GM10847 (cell line): Measurements from ENCODE around the gene ARHGAP5.

Experiments used
- POLR2A ChIP-seq: IDR thresholded peaks from 2 replicates; pipeline ENCODE4 v1.6.1; 2011; ENCODE audit not compliant: insufficient read length; ENCODE audit errors: extremely low read depth

ARHGAP5 gene

DNA sequence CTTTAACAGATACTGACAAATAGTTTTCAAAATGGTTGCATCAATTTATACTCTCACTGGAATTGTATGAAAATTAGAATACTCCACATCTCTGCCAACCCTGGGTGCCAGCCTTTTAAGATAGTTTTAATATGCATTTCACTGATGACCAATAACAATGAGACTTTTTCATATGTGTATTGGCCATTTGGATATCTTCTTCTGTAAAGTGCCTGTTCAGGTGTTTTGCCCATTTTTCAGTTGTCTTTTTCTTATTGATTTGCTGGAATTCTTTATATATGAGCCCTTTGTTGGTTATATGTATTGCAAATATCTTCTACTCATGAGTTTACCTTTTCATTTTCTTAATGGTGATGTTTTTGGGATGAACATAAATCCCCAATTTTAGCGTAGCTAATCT lies 108.0 kb downstream of the ARHGAP5 start:
- no peak for TF ChIP-seq POLR2A

DNA sequence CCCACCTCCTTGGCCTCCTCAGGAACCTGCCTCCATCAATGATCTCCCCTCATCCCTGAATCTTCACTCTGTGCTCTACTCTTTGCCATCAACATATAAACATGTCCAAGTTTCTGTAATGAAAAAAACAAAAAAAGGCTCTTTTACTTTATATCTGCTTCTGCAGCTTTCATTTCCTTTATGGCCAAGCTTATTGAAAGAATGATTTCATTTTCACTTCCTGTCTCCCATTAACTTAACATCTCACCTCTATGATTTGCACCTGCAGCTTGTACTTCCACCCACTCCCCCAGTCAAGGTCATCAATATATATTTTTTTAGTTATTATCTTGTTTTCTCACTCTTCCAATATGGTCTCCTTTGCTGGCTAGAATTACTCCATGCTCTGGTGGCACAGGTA lies 109.1 kb downstream of the ARHGAP5 start:
- no peak for TF ChIP-seq POLR2A

DNA sequence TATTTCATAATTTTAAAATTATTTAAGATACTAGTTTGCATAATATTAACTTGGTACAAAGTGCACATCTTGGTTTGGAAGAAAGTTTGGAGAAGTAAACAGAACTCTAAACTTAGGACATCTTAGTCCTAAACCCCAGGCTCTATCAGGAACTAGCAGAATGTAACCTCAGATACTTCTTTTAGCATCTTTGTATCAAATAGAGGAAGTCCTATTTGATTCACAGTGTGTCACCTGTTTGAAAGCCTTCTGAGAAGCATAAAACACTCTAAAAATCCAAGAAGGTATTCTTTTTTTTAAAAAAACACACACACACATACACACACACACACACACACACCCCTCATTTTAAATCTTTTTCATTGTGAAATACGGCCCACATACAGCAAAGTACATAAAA lies 112.7 kb downstream of the ARHGAP5 start:
- no peak for TF ChIP-seq POLR2A

DNA sequence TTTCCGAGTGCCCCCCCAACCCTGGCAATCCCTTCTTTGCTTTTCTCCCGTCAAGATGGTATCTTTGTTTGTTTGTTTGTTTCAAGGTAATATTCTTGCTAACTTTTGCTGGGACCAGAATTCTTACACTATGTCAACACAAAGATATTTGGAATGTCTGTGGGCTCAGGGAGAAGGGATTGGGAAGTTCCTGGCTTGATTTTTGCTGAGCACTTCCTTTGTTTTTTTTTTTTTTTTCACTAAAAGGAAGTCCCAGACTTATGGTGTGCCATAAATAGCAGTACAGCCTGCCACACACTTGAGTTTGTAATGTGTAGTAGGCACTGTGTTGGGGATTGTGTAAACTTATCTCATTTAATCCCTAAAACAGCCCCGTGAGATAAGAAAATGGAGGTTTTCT lies 113.6 kb downstream of the ARHGAP5 start:
- no peak for TF ChIP-seq POLR2A

DNA sequence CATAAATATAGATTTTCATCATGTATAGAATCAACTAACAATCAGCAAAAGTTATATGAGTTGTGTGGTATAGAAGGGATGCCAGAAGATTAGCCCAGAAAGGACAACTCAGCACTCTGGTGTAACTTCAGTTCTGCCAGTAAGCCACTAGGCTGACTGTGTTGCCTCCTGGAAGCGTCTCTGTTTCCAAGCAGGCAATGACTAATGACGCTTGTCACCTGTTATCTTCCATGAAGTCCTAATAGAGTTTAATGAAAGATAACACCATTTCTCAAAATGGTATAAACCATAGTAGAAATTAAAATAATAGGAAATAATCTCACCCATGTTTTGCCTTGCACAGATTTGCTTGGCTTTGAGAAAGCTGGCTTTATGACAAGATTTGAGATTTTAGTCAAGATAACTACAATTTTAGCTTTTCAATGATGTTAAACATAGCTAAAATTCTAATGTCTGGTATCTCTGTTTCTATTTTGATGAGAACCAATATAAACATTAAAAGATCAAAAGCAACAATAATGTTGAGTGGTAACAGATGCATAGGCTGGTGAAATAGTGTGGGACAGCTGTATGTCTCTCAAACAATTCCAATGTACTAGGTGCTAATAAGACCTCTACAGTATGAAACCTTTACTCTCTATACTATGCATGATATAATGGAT lies 115.7 kb downstream of the ARHGAP5 start:
- no peak for TF ChIP-seq POLR2A

DNA sequence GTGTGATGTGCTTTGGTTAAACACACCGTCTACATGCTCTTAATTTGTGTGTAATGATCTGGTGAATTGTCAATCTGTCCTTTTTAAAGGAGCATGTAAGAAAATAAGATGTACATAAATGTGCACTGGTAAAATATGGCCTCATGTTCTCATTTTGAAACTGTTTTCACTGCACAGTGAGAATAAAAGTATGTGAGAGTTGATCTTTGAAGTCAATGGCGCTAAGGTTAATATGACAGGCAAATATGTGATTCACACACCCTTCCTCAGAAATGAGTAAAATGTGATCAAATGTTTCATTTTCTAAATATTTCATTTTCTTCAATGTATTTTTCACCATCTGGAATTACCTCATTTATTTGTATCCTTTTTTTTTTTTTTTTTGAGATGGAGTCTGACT lies 116.4 kb downstream of the ARHGAP5 start:
- TF ChIP-seq POLR2A: no peak

DNA sequence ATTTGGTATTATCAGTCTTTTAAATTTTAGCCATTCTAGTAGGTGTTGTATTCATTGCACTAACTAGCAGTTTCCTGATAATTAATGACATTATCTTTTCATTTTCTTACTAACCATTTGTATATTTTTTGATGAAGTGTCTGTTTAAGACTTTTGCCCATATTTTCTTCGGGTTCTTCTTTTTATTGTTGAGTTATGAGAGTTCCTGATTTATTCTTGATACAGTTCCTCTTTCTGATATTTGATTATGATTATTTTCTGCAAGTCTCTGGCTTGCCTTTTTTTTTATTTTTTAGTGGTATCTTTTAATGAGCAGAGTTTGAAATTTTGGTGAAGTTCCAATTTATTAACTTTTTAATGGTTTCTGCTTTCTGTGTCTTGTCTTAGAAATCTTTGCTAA lies 118.5 kb downstream of the ARHGAP5 start:
- TF ChIP-seq POLR2A: no peak

DNA sequence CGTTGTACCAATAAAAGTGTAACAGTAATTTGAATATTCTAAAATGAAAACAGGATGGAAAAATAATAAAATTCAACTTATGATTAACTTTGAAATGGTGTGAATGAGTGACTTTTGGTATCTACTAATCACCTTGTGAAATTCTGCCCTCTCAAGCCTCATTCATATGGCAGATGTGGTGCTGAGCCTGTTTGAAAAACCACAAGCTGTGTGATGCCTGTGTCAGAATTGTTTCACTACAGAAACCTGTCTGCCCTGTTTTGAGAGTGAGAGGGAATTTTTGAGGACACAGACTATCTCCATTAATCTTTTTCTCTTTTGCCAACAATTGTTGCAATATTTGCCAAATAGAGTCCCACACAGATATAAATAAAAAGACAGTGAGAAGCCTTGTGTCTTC lies 120.8 kb downstream of the ARHGAP5 start:
- no peak for TF ChIP-seq POLR2A

DNA sequence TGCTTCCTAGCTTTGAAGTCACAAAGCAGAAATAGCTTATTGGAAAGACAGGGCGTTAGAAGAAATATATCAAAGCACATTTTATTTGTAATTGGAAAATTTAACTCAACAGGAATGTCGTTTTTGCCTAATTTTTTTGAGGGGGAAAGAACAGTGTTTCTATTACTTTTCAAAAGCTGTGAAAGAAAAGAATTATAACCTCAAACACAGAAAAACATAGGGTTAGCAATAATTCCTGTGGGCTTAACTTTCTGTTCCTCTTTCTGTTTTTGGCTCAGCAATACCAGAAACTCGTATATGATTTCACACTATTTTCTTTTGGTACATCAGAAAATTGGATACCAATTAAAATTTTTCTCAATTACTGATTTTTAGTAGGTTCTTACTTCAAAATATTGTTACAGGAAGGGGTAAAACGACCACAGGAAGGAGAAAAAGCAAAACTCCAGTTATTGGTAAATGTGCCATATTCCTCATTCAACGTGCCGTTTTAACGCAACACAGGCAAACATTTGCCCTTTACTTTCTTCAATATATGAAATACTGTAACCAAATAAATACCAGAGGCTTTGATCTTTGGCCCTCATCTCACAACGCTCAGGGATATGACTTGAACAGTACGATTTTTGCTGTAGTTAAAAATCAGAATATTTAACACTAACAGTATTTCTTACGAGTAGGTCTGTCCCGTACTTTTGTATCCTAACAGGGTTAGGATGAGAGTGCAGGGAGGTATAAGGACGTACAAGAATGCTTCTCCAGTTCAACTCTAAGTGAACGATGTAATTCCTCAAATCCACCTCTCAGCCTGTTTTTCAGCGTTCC lies 123.5 kb downstream of the ARHGAP5 start:
- no peak for TF ChIP-seq POLR2A

DNA sequence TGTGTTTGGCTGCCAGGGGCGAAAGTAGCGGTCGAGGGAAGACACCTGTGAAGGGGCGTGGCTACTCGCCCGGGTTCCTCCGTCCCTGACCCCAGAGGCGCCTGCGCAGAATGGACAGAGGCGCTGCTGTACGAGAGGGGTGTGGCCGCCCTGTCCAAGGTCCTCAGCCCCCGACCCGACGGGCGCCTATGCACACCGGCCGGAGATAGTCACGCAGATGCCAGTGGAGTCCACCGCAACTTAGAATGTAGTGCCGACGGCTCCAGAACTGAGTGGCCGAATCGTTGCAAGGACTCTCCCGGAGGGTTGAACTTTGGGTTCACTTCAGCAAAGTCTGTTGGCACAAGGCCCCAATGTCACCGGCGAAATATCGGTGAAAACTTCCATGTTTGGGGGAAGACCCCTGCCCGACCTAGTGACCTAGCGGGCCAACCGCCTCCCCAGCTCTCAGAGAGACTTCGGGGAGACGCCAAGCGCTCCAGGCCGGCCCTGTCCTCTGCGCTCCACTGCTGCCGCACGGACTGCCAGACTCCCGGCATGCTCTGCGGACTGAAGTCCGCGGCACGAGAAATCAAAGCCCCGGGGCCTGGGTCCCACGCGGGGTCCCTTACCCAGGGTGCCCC lies 124.2 kb downstream of the ARHGAP5 start:
- no peak for TF ChIP-seq POLR2A

DNA sequence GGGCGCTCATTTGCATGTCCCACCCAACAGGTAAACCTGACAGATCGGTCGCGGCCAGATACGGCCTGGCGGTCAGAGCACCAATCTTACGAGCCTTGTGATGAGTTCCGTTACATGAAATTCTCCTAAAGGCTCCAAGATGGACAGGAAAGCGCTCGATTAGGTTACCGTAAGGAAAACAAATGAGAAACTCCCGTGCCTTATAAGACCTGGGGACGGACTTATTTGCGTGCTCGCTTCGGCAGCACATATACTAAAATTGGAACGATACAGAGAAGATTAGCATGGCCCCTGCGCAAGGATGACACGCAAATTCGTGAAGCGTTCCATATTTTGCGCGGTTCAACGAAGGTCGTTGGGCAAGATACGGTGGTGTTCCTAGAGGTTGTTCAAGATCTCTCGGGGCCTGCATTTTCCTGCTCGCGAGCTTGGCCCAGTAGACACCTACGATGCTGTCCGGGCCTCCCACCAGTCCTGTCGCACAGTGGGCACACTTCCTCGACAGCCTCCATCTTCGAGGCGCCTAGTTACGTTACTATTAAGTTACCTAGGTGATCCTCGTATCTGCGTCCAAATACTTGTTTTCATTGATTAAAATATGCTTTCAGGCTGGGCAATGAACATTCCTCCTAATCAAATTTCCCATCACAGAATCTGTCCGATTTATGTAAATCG lies 124.8 kb downstream of the ARHGAP5 start, which contains the start of gene RNU6-7:
Gene RNU6-7 (plus strand): TSS at position 230 of the 675 bp plus-strand sequence.
- TF ChIP-seq POLR2A: no peak

DNA sequence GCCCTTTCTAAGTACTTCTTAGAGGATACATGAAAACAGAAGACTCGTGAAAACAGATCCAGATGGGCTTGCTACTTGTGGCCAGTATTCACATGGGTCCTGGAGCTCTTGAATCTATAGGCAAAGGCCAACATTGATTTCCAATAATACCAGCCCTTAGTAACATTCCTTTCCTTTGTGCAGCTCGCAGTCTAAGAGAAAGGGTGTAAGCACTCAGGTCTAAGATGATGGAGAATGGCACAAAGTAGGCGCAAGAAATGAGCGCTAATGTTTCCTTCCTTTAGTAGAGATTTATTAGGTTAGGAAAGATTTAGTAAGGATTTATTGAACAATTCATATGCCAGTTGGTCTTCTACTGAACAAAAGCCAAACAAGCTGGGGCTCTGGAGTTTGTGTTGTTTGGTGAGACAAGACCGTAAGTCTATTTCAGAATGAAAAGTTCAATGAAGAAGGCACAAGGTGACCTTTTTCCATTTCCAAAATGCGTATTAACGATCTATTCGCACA lies 125.4 kb downstream of the ARHGAP5 start:
- no peak for TF ChIP-seq POLR2A

DNA sequence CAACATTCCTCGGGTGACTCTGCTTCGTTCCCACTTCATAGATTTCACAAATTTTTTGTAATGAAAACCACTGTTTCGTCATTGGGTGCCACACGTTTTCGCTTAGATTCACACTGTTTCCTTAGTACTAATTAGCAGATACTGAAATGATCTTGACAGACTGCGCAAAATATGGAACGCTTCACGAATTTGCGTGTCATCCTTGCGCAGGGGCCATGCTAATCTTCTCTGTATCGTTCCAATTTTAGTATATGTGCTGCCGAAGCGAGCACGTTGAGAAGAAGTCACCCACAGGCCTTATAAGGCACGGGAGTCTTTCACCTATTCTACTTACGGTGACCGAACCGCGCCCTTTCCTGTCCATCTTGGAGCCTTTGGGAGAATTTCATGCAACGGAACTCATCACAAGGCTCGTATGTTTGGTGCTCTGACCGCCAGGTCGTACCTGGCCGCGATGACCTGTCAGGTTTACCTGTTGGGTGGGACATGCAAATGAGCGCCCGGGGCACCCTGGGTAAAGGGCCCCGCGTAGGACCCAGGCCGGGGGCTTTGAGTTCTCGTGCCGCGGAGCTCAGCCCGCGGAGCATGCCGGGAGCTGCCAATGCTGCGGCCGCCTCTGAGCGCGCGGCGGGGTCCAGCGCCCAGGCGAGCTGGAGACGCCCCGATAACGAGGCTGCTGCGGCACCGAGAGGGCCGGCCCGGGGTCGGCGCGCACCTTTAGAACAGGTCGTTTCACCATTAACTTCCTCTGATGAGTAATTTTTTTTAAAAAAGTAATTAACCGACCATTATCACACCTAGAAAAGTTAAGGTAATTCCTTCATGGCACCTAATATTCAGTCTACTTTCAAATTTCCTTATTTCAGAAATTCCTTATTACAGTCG lies 126.1 kb downstream of the ARHGAP5 start, which contains the start of gene RNU6-8:
Gene RNU6-8 (minus strand): TSS at position 272 of the 885 bp plus-strand sequence.
- TF ChIP-seq POLR2A: peak; percentile 34

DNA sequence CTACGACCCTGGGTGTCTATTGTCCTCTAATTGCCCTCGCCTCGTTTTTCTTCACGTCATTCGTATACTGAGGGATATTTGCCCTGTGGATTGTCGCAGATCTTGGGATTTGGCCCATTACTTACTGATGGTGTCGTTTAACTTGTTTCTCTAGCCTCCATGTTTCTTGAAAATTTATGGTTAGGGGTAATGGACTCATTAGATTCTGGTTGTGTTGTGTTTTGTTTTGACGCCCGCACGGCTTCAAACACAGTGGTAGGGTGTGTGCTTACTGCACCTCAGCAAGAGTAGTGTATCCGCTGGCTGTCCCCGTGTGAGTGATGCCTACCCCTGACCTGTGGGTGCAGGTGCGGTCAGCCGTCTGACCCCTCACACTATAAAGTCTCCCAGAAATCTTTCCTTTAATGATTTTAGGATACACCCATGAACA lies 126.8 kb downstream of the ARHGAP5 start:
- TF ChIP-seq POLR2A: no peak
